H9 (cell line): Measurements from ENCODE around the gene TBX3. TPM values are rescaled to one million over a fixed set of nuclear protein-coding genes. Genes with fewer than 3 reads are reported as not detected.
A peak's percentile ranks its signal among the peaks of the same experiment; 100 is the strongest.

ENCODE experiments used
- DNase-seq: peaks from one replicate; pipeline ENCODE4 v3.0.0-alpha.2; 2017
- H2AFZ ChIP-seq: one replicate; pipeline ENCODE4 v1.6.1; 2013; ENCODE audit warnings: mild to moderate bottlenecking, low read length, control low read depth, moderate library complexity
- H2AK5ac ChIP-seq: 2 replicates; pipeline ENCODE4 v1.6.1; 2013; ENCODE audit warnings: low read length, control low read depth, mixed read lengths; ENCODE audit not compliant: insufficient read length
- H2BK120ac ChIP-seq: one replicate; pipeline ENCODE4 v1.6.1; 2013; ENCODE audit warnings: low read depth, mild to moderate bottlenecking, low read length, control low read depth, inconsistent platforms; ENCODE audit not compliant: poor library complexity, severe bottlenecking
- H2BK12ac ChIP-seq: 2 replicates; pipeline ENCODE4 v1.6.1; 2013; ENCODE audit warnings: low read length, control low read depth, mixed read lengths, low read depth; ENCODE audit not compliant: insufficient read length
- H2BK15ac ChIP-seq: 2 replicates; pipeline ENCODE4 v1.6.1; 2013; ENCODE audit warnings: low read depth, low read length, control low read depth
- H2BK20ac ChIP-seq: one replicate; pipeline ENCODE4 v1.6.1; 2013; ENCODE audit warnings: low read depth, mild to moderate bottlenecking, low read length, control low read depth, inconsistent platforms; ENCODE audit not compliant: poor library complexity, severe bottlenecking
- H2BK5ac ChIP-seq: 2 replicates; pipeline ENCODE4 v1.6.1; 2013; ENCODE audit warnings: low read length, control low read depth, mixed read lengths; ENCODE audit not compliant: insufficient read length
- H3K14ac ChIP-seq: 2 replicates; pipeline ENCODE4 v1.6.1; 2013; ENCODE audit warnings: low read length, control low read depth; ENCODE audit not compliant: insufficient read depth
- H3K18ac ChIP-seq: 2 replicates; pipeline ENCODE4 v1.6.1; 2013; ENCODE audit warnings: low read depth, mild to moderate bottlenecking, mixed read lengths, low read length, control low read depth; ENCODE audit not compliant: insufficient read length
- H3K23ac ChIP-seq: 2 replicates; pipeline ENCODE4 v1.6.1; 2013; ENCODE audit warnings: low read length, control low read depth, mixed read lengths, low read depth; ENCODE audit not compliant: insufficient read length
- H3K23me2 ChIP-seq: 2 replicates; pipeline ENCODE4 v1.6.1; 2013; ENCODE audit warnings: low read depth, mild to moderate bottlenecking, mixed read lengths, low read length, control low read depth; ENCODE audit not compliant: insufficient read length, poor library complexity, severe bottlenecking
- H3K27ac ChIP-seq: 2 replicates; pipeline ENCODE4 v1.5.1; 2013; ENCODE audit warnings: low read length, control low read depth, mixed read lengths, low read depth; ENCODE audit not compliant: insufficient read length
- H3K27me3 ChIP-seq: 2 replicates; pipeline ENCODE4 v1.6.1; 2013; ENCODE audit warnings: low read length, control low read depth, inconsistent platforms; ENCODE audit not compliant: insufficient read depth
- H3K4ac ChIP-seq: 2 replicates; pipeline ENCODE4 v1.6.1; 2013; ENCODE audit warnings: low read depth, mild to moderate bottlenecking, control low read depth, inconsistent platforms, low read length, moderate library complexity
- H3K4me1 ChIP-seq: 2 replicates; pipeline ENCODE4 v1.6.1; 2013; ENCODE audit warnings: low read length, control low read depth, inconsistent platforms; ENCODE audit not compliant: insufficient read depth
- H3K4me2 ChIP-seq: 2 replicates; pipeline ENCODE4 v1.6.1; 2013; ENCODE audit warnings: low read length, control low read depth, mixed read lengths; ENCODE audit not compliant: insufficient read length, insufficient read depth
- H3K56ac ChIP-seq: 2 replicates; pipeline ENCODE4 v1.6.1; 2013; ENCODE audit warnings: low read depth, mild to moderate bottlenecking, mixed read lengths, low read length, control low read depth; ENCODE audit not compliant: insufficient read length
- H3K79me1 ChIP-seq: 2 replicates; pipeline ENCODE4 v1.6.1; 2013; ENCODE audit warnings: low read depth, mild to moderate bottlenecking, moderate library complexity, low read length, control low read depth, inconsistent platforms; ENCODE audit not compliant: insufficient read depth, poor library complexity, severe bottlenecking
- H3K79me2 ChIP-seq: 2 replicates; pipeline ENCODE4 v1.6.1; 2013; ENCODE audit warnings: low read length, control low read depth, inconsistent platforms; ENCODE audit not compliant: insufficient read depth
- H3K9ac ChIP-seq: 2 replicates; pipeline ENCODE4 v1.6.1; 2013; ENCODE audit warnings: low read length, control low read depth, mixed read lengths; ENCODE audit not compliant: insufficient read length; ENCODE audit errors: extremely low read depth
- H3K9me3 ChIP-seq: one replicate; pipeline ENCODE4 v1.6.1; 2013; ENCODE audit warnings: low read depth, low read length, inconsistent platforms; ENCODE audit not compliant: control insufficient read depth
- H3T11ph ChIP-seq: one replicate; pipeline ENCODE4 v1.6.1; 2013; ENCODE audit warnings: mild to moderate bottlenecking, low read length, control low read depth, inconsistent platforms
- H4K20me1 ChIP-seq: one replicate; pipeline ENCODE4 v1.6.1; 2013; ENCODE audit not compliant: control insufficient read depth, insufficient read length, insufficient read depth
- H4K5ac ChIP-seq: 2 replicates; pipeline ENCODE4 v1.6.1; 2013; ENCODE audit warnings: low read depth, mild to moderate bottlenecking, mixed read lengths, low read length, control low read depth; ENCODE audit not compliant: insufficient read length
- H4K8ac ChIP-seq: replicated peaks from 2 replicates; pipeline ENCODE4 v1.6.1; 2013; ENCODE audit warnings: low read length, control low read depth, mixed read lengths, low read depth; ENCODE audit not compliant: insufficient read length
- H4K91ac ChIP-seq: 2 replicates; pipeline ENCODE4 v1.6.1; 2013; ENCODE audit warnings: low read depth, mild to moderate bottlenecking, moderate library complexity, mixed read lengths, low read length, control low read depth; ENCODE audit not compliant: insufficient read length
- H3K27ac Mint-ChIP-seq, 3 experiments: 2 replicates in 2 of 3; 3 replicates in 1 of 3; pipeline ENCODE4 v1.8.0; 2020 to 2021; ENCODE audit warnings: mixed read lengths in 3 of 3, mild to moderate bottlenecking in 1 of 3, moderate library complexity in 1 of 3
- H3K27me3 Mint-ChIP-seq: 2 replicates; pipeline ENCODE4 v1.8.0; 2021; ENCODE audit warnings: low read depth, mild to moderate bottlenecking, moderate library complexity, mixed read lengths
- H3K36me3 Mint-ChIP-seq, 3 experiments: 2 replicates in 2 of 3; 3 replicates in 1 of 3; pipeline ENCODE4 v1.8.0; 2020 to 2021; ENCODE audit warnings: low read depth in 3 of 3, mixed read lengths in 3 of 3; ENCODE audit not compliant: insufficient read depth in 1 of 3
- H3K4me1 Mint-ChIP-seq, 2 experiments: 2 replicates each; pipeline ENCODE4 v1.8.0; 2020; ENCODE audit warnings: mixed read lengths in 2 of 2
- H3K4me3 Mint-ChIP-seq, 2 experiments: 2 replicates in 1 of 2; 3 replicates in 1 of 2; pipeline ENCODE4 v1.8.0; 2020 to 2021; ENCODE audit warnings: mild to moderate bottlenecking in 2 of 2, mixed read lengths in 2 of 2, moderate library complexity in 1 of 2
- H3K9me3 Mint-ChIP-seq, 2 experiments: 2 replicates in 1 of 2; 3 replicates in 1 of 2; pipeline ENCODE4 v1.8.0; 2020; ENCODE audit warnings: mild to moderate bottlenecking in 2 of 2, mixed read lengths in 2 of 2, moderate library complexity in 1 of 2
- WGBS: extraction: QIAGEN DNeasy Blood & Tissue Kit; methylation state at CpG from one replicate; pipeline ENCODE4 v1.1.7; 2013; ENCODE audit warnings: missing lambda C conversion rate, low lambda C conversion rate, mixed read lengths; ENCODE audit not compliant: insufficient read length; ENCODE audit errors: extremely low coverage; 5-methylcytosine and 5-hydroxymethylcytosine counted together
- total RNA-seq: library from RNA; stranded (reverse); gene quantifications from 2 replicates; pipeline ENCODE4 v1.2.1, GENCODE V29; 2021
- TF ChIP-seq, protein P1 (sequence below): fragments of 200-600 bp; sonication (generic); conservative IDR thresholded peaks from 3 replicates; pipeline ENCODE4 v1.8.0; 2021; ENCODE audit warnings: antibody characterized with exemption, mild to moderate bottlenecking

The TBX3 gene
- total RNA-seq, 1 experiment from 2014 or later = 0.04 TPM

- H2AFZ ChIP-seq = no peak overlapping the region
- no peak overlapping the region for H3T11ph ChIP-seq
- TF ChIP-seq, protein P1, sequence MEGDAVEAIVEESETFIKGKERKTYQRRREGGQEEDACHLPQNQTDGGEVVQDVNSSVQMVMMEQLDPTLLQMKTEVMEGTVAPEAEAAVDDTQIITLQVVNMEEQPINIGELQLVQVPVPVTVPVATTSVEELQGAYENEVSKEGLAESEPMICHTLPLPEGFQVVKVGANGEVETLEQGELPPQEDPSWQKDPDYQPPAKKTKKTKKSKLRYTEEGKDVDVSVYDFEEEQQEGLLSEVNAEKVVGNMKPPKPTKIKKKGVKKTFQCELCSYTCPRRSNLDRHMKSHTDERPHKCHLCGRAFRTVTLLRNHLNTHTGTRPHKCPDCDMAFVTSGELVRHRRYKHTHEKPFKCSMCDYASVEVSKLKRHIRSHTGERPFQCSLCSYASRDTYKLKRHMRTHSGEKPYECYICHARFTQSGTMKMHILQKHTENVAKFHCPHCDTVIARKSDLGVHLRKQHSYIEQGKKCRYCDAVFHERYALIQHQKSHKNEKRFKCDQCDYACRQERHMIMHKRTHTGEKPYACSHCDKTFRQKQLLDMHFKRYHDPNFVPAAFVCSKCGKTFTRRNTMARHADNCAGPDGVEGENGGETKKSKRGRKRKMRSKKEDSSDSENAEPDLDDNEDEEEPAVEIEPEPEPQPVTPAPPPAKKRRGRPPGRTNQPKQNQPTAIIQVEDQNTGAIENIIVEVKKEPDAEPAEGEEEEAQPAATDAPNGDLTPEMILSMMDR = no peak
- H2AK5ac ChIP-seq = no peak overlapping the region
- no peak overlapping the region for H4K5ac ChIP-seq
- no peak overlapping the region for H2BK20ac ChIP-seq
- no peak overlapping the region for H2BK15ac ChIP-seq
- no peaks in the 10 kb centered on the region for H3K79me2 ChIP-seq
- no peak overlapping the region for H4K91ac ChIP-seq
- WGBS = no CpG with 5 or more reads among the region's 17 CpGs
- Mint-ChIP-seq H3K27me3 (peaks cover 99% of the 10 kb centered on the region), H3K36me3 (no peaks in the 10 kb centered on the region), H3K27ac (0 out of 7 replicates have a peak overlapping the region, but pooled peaks of 1 of the 3 experiments have one; percentile 27), H3K9me3 (peaks cover 4 to 24% of the 10 kb centered on the region in 2 experiments; a peak in 3 of 5 replicates), H3K4me1 (peaks cover 44 to 61% of the 10 kb centered on the region in 2 experiments), H3K4me3 (peak overlapping the region in 1 of 2 experiments; percentile 80; a peak in 3 of 5 replicates)
- H3K4me1 ChIP-seq = no peaks in the 10 kb centered on the region
- no peak overlapping the region; the same call in 1 of the 2 replicates for H3K14ac ChIP-seq
- no peaks in the 10 kb centered on the region for H3K79me1 ChIP-seq
- no peak overlapping the region for H3K4ac ChIP-seq
- H3K9ac ChIP-seq = no peak overlapping the region
- H3K27me3 ChIP-seq = peaks cover 86% of the 10 kb centered on the region
- H3K23ac ChIP-seq = no peak overlapping the region
- no peak overlapping the region for H3K56ac ChIP-seq
- peaks cover 16% of the 10 kb centered on the region for H3K23me2 ChIP-seq
- H4K20me1 ChIP-seq = no peaks in the 10 kb centered on the region
- no peak overlapping the region for H3K27ac ChIP-seq
- no peaks in the 10 kb centered on the region for H3K9me3 ChIP-seq
- no peak overlapping the region for H4K8ac ChIP-seq
- H3K4me2 ChIP-seq = peak overlapping the region; percentile 53
- no peak overlapping the region for H2BK12ac ChIP-seq
- no peak overlapping the region for H2BK5ac ChIP-seq
- peak; percentile 53 for DNase-seq
- no peak overlapping the region for H3K18ac ChIP-seq
- no peak overlapping the region for H2BK120ac ChIP-seq
These were observed 1.9 kb upstream of the TBX3 start for GRCh38 chr12:114685869-114686268.
